ENCODE results near the gene RHOF. TPM values are rescaled to one million over a fixed set of nuclear protein-coding genes. Genes with fewer than 3 reads are reported as not detected.
A peak's percentile ranks its signal among the peaks of the same experiment; 100 is the strongest.

Gene RHOF
- total RNA-seq, 1 donor from 2014 or later, result 9.6 TPM

GRCh38 chr12:121795034-121795968, 1.8 kb upstream of the RHOF start:
- no peak for DNase-seq (ENCODE audit: low spot score)
- peaks cover 59% of the 10 kb centered on the region for H3K4me1 Mint-ChIP-seq (ENCODE audit: low read depth)
- H3K4me3 Mint-ChIP-seq (ENCODE audit: unreplicated experiment), result peak overlapping the region; percentile 68
- H3K27me3 Mint-ChIP-seq (ENCODE audit: low read depth), result no peaks in the 10 kb centered on the region
- H3K27ac Mint-ChIP-seq (ENCODE audit: unreplicated experiment), result peak overlapping the region; percentile 99
- H3K9me3 Mint-ChIP-seq (ENCODE audit: low read depth), result no peaks in the 10 kb centered on the region
- TF ChIP-seq CTCF (IDR thresholded peaks at IDR 0.05), result peak; percentile 85
- peaks cover 1% of the 10 kb centered on the region for H3K36me3 Mint-ChIP-seq (ENCODE audit: low read depth)

GRCh38 chr12:121794534-121795033, 1.1 kb upstream of the RHOF start:
- Mint-ChIP-seq H3K27ac (ENCODE audit: unreplicated experiment) (peak overlapping the region; percentile 99), H3K27me3 (ENCODE audit: low read depth) (no peaks in the 10 kb centered on the region), H3K4me3 (ENCODE audit: unreplicated experiment) (peak overlapping the region; percentile 68), H3K9me3 (ENCODE audit: low read depth) (no peaks in the 10 kb centered on the region), H3K4me1 (ENCODE audit: low read depth) (peaks cover 66% of the 10 kb centered on the region), H3K36me3 (ENCODE audit: low read depth) (peaks cover 1% of the 10 kb centered on the region)
- no peak for DNase-seq (ENCODE audit: low spot score)
- no peak for TF ChIP-seq CTCF (IDR thresholded peaks at IDR 0.05)

- DNase-seq (ENCODE audit: low spot score), result no peak
- TF ChIP-seq CTCF (IDR thresholded peaks at IDR 0.05), result peak; percentile 93
- peaks cover 62% of the 10 kb centered on the region for H3K4me1 Mint-ChIP-seq (ENCODE audit: low read depth)
- peaks cover 1% of the 10 kb centered on the region for H3K36me3 Mint-ChIP-seq (ENCODE audit: low read depth)
- H3K9me3 Mint-ChIP-seq (ENCODE audit: low read depth), result no peaks in the 10 kb centered on the region
- peak overlapping the region; percentile 68 for H3K4me3 Mint-ChIP-seq (ENCODE audit: unreplicated experiment)
- H3K27ac Mint-ChIP-seq (ENCODE audit: unreplicated experiment), result peak overlapping the region; percentile 99
- no peaks in the 10 kb centered on the region for H3K27me3 Mint-ChIP-seq (ENCODE audit: low read depth)
These were observed 498 bp upstream of the RHOF start for GRCh38 chr12:121793838-121794533.

- H3K27me3 Mint-ChIP-seq (ENCODE audit: low read depth), result no peaks in the 10 kb centered on the region
- H3K36me3 Mint-ChIP-seq (ENCODE audit: low read depth), result peaks cover 1% of the 10 kb centered on the region
- peaks cover 50% of the 10 kb centered on the region for H3K4me1 Mint-ChIP-seq (ENCODE audit: low read depth)
- TF ChIP-seq CTCF (IDR thresholded peaks at IDR 0.05), result no peak
- peak overlapping the region; percentile 56 for H3K4me3 Mint-ChIP-seq (ENCODE audit: unreplicated experiment)
- H3K27ac Mint-ChIP-seq (ENCODE audit: unreplicated experiment), result no peak overlapping the region
- no peak for DNase-seq (ENCODE audit: low spot score)
- no peaks in the 10 kb centered on the region for H3K9me3 Mint-ChIP-seq (ENCODE audit: low read depth)
These were observed 665 bp downstream of the RHOF start for GRCh38 chr12:121792607-121793439.
